Breast epithelium (tissue), 4 donors: ENCODE measurements around the gene GPAT3. TPM values are rescaled to one million over a fixed set of nuclear protein-coding genes. Genes with fewer than 3 reads are reported as not detected.

Source experiments
- DNase-seq, 2 donors: peaks; one replicate each; pipeline ENCODE4 v3.0.0-alpha.2; 2019; ENCODE audit warnings: low spot score in 2 of 2
- H3K27ac ChIP-seq, 2 donors: fragments of 200-600 bp; sonication (generic) in 1 of 2; one replicate each; pipeline ENCODE4 v1.5.1; 2016 to 2019; ENCODE audit warnings: mild to moderate bottlenecking in 1 of 2
- H3K27me3 ChIP-seq, 2 donors: fragments of 200-600 bp; sonication (generic) in 1 of 2; one replicate each; pipeline versions ENCODE4 v1.5.1 to v1.6.0; 2017 to 2019; ENCODE audit warnings: control low read depth in 1 of 2, mild to moderate bottlenecking in 1 of 2
- H3K36me3 ChIP-seq: fragments of 200-600 bp; one replicate; pipeline ENCODE4 v1.5.1; 2019
- H3K4me1 ChIP-seq, 2 donors: fragments of 200-600 bp; sonication (generic); one replicate each; pipeline ENCODE4 v1.5.1; 2016 to 2019; ENCODE audit warnings: control low read depth in 1 of 2
- H3K4me3 ChIP-seq, 3 donors: fragments of 200-600 bp; sonication (generic); 1 replicate in 2 of 3; 2 replicates in 1 of 3; pipeline ENCODE4 v1.5.1; 2016 to 2019; ENCODE audit warnings: mild to moderate bottlenecking in 3 of 3, moderate library complexity in 2 of 3
- H3K9me3 ChIP-seq, 2 donors: fragments of 200-600 bp; sonication (generic) in 1 of 2; one replicate each; pipeline ENCODE4 v1.5.1; 2016 to 2019; ENCODE audit warnings: control low read depth in 1 of 2
- POLR2A ChIP-seq: fragments of 450-650 bp; IDR thresholded peaks from one replicate; pipeline ENCODE4 v1.6.1; 2016; ENCODE audit warnings: antibody characterized with exemption, mild to moderate bottlenecking, moderate library complexity
- POLR2AphosphoS5 ChIP-seq, 3 donors: sonication (generic); formaldehyde crosslinking; IDR thresholded peaks; one replicate each; pipeline ENCODE4 v1.6.1; 2017; ENCODE audit warnings: antibody characterized with exemption in 3 of 3
- intact Hi-C: fragments of 100-400 bp; cut with DNase I; formaldehyde crosslinking; loops from one replicate; pipeline ENCODE4 v1.15.1; 2023; ENCODE audit warnings: low total_unique reads
- total RNA-seq, 3 donors: library from RNA; depleted of rRNA; stranded (reverse); fragments of >200 nt; gene quantifications; one replicate each; pipeline ENCODE4 v1.1.0, GENCODE V29; 2016
- TF ChIP-seq, protein P1 (sequence below), 3 donors: fragments of 450-650 bp; IDR thresholded peaks; one replicate each; pipeline ENCODE4 v1.5.1; 2016 to 2017; ENCODE audit warnings: antibody characterized with exemption in 3 of 3, mild to moderate bottlenecking in 3 of 3, moderate library complexity in 3 of 3

Gene GPAT3
- total RNA-seq, 3 donors from 2014 or later = 5.1 to 7.6 (median 5.6) TPM

DNA sequence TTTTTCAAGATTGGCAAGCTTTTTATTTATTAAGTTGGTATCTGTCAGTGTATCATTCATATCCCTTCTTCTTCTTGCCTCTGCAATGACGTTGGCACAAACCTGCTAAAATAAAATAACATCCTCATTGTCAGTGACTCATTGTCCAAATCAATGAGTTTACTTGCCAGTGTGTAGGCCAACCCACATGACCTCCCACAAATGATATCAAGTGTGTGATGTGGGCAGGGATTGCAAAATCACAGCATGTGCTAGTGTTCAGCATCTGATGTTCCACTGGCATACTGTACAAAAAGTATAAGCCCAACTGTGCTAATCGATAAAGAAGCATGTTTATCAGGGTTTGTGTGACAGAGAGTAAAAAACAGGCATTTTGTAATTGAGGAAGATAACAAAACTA lies 25.5 kb downstream of the GPAT3 start:
- H3K27me3 ChIP-seq = no peaks in the 10 kb centered on the region
- TF ChIP-seq POLR2AphosphoS5 (IDR thresholded peaks at IDR 0.05) = no peak
- TF ChIP-seq, protein P1, sequence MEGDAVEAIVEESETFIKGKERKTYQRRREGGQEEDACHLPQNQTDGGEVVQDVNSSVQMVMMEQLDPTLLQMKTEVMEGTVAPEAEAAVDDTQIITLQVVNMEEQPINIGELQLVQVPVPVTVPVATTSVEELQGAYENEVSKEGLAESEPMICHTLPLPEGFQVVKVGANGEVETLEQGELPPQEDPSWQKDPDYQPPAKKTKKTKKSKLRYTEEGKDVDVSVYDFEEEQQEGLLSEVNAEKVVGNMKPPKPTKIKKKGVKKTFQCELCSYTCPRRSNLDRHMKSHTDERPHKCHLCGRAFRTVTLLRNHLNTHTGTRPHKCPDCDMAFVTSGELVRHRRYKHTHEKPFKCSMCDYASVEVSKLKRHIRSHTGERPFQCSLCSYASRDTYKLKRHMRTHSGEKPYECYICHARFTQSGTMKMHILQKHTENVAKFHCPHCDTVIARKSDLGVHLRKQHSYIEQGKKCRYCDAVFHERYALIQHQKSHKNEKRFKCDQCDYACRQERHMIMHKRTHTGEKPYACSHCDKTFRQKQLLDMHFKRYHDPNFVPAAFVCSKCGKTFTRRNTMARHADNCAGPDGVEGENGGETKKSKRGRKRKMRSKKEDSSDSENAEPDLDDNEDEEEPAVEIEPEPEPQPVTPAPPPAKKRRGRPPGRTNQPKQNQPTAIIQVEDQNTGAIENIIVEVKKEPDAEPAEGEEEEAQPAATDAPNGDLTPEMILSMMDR (IDR thresholded peaks at IDR 0.05) = no peak
- TF ChIP-seq POLR2A = no peak
- H3K4me1 ChIP-seq = no peaks in the 10 kb centered on the region
- no peak for DNase-seq
- intact Hi-C loops = no loop called here
- no peak overlapping the region for H3K27ac ChIP-seq
- H3K36me3 ChIP-seq = no peaks in the 10 kb centered on the region
- H3K9me3 ChIP-seq = no peaks in the 10 kb centered on the region
- H3K4me3 ChIP-seq = no peak overlapping the region

DNA sequence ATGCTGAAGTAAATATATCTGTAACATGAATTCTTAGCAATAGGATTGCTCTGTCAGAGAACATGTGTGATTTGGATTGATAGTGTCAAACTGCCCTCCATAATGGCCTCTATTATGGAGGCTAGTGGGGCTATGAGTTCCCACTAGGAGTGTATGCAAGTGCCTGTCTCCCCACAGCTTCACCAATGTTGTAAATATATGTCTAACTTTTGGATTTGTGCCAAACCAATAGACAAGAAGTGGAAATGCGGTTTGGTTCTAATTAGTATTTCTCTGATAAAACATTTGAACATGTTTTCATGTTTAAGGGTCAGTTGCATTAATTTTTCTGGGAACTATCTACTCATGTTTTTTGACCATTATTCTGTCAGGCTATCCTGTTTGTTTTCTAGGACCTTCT lies 28.1 kb downstream of the GPAT3 start:
- Histone ChIP-seq H3K4me3 (no peak overlapping the region), H3K36me3 (no peaks in the 10 kb centered on the region), H3K9me3 (no peaks in the 10 kb centered on the region), H3K27ac (no peak overlapping the region), H3K27me3 (no peaks in the 10 kb centered on the region), H3K4me1 (no peaks in the 10 kb centered on the region)
- no peak for DNase-seq
- TF ChIP-seq, protein P1 (IDR thresholded peaks at IDR 0.05) = no peak
- TF ChIP-seq POLR2AphosphoS5 (IDR thresholded peaks at IDR 0.05) (no peak), POLR2A (no peak)
- intact Hi-C loops = no loop called here

DNA sequence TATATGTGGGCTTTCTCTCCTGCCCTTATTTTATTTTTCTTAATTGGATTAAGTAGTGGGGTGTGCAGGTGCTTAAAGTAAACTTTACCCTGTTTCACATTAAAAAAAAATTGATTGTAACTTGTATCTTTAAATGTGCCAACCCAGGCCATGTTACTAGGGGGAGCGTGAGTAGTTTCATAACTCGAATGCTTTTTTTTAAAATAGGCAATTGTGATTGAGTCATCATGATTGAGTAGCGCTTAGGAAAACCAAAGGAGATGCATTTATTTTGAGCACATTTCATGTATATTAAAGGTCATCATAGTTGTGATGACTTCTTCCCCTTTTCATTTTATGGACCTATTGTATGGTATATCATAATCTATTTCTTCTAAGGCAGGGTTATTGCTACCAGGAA lies 32.2 kb downstream of the GPAT3 start:
- H3K4me3 ChIP-seq = no peak overlapping the region
- no peaks in the 10 kb centered on the region for H3K4me1 ChIP-seq
- no peaks in the 10 kb centered on the region for H3K9me3 ChIP-seq
- intact Hi-C loops = no loop called here
- no peak overlapping the region for H3K27ac ChIP-seq
- H3K36me3 ChIP-seq = no peaks in the 10 kb centered on the region
- DNase-seq = no peak
- no peak for TF ChIP-seq POLR2AphosphoS5 (IDR thresholded peaks at IDR 0.05)
- TF ChIP-seq POLR2A = no peak
- TF ChIP-seq, protein P1 (IDR thresholded peaks at IDR 0.05) = no peak
- no peaks in the 10 kb centered on the region for H3K27me3 ChIP-seq

DNA sequence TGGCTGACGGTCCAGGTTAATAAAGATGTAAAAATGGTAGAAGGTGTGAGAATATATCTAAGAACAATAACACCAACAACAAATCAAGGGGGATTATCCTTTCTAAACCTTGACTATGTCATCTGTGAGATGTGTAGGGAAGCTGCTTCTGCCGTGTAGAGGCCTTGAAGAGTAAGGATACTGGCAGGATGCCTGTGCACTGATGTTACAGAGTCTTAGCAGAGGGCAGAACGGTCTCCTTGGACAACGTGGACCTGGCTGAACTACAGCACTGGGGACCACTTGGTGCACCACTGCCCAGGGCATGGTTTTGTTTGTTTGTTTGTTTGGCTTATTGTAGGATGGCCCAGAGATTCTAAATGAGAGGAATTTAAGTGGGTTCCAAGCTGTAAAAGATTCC lies 33.5 kb downstream of the GPAT3 start:
- intact Hi-C loops = no loop called here
- TF ChIP-seq, protein P1 (IDR thresholded peaks at IDR 0.05) = no peak
- TF ChIP-seq POLR2A (no peak), POLR2AphosphoS5 (IDR thresholded peaks at IDR 0.05) (no peak)
- no peak overlapping the region for H3K27ac ChIP-seq

DNA sequence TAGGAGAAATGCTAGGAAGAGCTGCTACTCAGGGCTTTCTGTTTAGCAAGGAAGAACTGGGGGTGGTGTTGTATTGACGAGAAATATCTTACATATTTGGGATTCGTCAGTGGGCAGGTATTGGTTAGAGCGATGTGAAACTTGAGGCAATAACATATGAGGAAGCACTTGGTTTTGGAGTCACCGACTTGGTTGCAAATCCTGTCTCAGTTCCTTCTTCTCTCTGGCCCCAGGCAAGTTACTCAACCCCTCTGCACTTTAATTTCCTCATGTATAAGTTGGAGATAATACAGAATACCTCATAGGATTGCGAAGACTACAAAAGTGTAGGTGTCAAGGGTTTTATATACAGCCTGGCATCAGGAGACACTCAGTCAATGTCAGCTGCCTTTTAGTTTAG lies 34.1 kb downstream of the GPAT3 start:
- TF ChIP-seq POLR2AphosphoS5 (IDR thresholded peaks at IDR 0.05) (no peak), POLR2A (no peak)
- TF ChIP-seq, protein P1 (IDR thresholded peaks at IDR 0.05) = no peak
- Histone ChIP-seq H3K36me3 (no peaks in the 10 kb centered on the region), H3K27me3 (no peaks in the 10 kb centered on the region), H3K4me1 (no peaks in the 10 kb centered on the region), H3K4me3 (no peak overlapping the region), H3K27ac (no peak overlapping the region), H3K9me3 (no peaks in the 10 kb centered on the region)
- DNase-seq = no peak
- intact Hi-C loops = no loop called here

More for the DNA sequence above, 33.5 kb downstream of the GPAT3 start:
- Histone ChIP-seq H3K36me3 (no peaks in the 10 kb centered on the region), H3K27me3 (no peaks in the 10 kb centered on the region), H3K4me1 (no peaks in the 10 kb centered on the region), H3K4me3 (no peak overlapping the region), H3K9me3 (no peaks in the 10 kb centered on the region)
- DNase-seq = no peak
